Left lobe of liver (tissue), 2 donors: ENCODE data around the gene SBK2. TPM values are rescaled to one million over a fixed set of nuclear protein-coding genes. Genes with fewer than 3 reads are reported as not detected.
"Not testable (repeated sequence)": the region's sequence is repeated elsewhere in the genome, so short reads cannot be mapped to it uniquely, and the experiment has no call there.

ENCODE experiments used
- ATAC-seq: fragments of 200-7000 bp; cut with Tn5 transposase; one replicate; pipeline ENCODE4 v1.9.1; 2020; ENCODE audit warnings: mild to moderate bottlenecking, moderate library complexity
- DNase-seq: peaks from one replicate; pipeline ENCODE4 v3.0.0-alpha.2; 2020; ENCODE audit warnings: low spot score
- total RNA-seq: library from RNA; stranded (reverse); gene quantifications from one replicate; pipeline ENCODE4 v1.2.1, GENCODE V29; 2021
- donor health status: DM: no; HTN: no; CAD: no; lungs with moderate emphysema.
- donor health status: DM: no; HTN: yes; CAD: no.

Gene SBK2
- not detected for total RNA-seq

- ATAC-seq, result no peak
- no peak for DNase-seq
These were observed at the start of gene SBK2 for GRCh38 chr19:55536951-55537740. TSS of gene SBK2 (minus strand) at chr19:55537133. CDS start at chr19:55536294, 839 bp downstream.

- ATAC-seq, result peak; percentile 27
- no peak for DNase-seq
These were observed 48.9 kb upstream of the SBK2 start for GRCh38 chr19:55585658-55586339.

GRCh38 chr19:55584871-55585270 lies 47.9 kb upstream of the SBK2 start:
- ATAC-seq, result no peak
- no peak for DNase-seq

DNA sequence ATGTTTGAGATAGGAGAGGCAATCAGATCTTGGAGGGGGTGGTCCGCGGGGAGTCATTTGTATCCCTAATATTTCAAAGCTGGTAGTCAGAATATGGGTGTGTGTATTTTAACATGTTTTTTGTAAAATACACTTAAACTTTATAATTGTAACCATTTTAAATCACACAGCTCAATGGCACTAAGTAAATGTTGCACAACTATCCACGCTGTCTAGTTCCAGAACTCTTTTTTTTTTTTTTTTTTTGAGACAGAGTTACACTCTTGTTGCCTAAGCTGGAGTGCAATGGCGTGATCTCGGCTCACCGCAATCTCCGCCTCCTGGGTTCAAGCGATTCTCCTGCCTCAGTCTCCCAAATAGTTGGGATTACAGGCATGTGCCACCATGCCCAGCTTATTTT lies 47.0 kb upstream of the SBK2 start:
- peak; percentile 14 for ATAC-seq
- DNase-seq, result not testable (repeated sequence)

DNA sequence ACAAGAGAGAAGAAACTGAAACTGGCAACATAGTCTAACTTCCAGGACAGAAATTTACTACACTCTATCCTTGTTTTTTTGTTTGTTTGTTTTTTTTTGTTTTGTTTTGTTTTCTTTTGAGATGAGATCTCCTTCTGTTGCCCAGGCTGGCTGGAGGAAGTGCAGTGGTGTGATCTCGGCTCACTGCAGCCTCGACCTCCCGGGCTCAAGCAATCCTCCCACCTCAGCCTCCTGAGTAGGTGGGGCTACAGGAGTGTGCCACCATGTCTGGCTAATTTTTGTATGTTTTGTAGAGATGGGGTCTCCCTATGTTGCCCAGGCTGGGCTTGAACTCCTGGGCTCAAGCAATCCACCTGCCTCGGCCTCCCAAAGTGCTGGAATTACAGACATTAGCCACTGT lies 45.4 kb upstream of the SBK2 start:
- ATAC-seq, DNase-seq: not testable (repeated sequence)

GRCh38 chr19:55581823-55582223 lies 44.9 kb upstream of the SBK2 start:
- ATAC-seq, result peak; percentile 12
- no peak for DNase-seq

DNA sequence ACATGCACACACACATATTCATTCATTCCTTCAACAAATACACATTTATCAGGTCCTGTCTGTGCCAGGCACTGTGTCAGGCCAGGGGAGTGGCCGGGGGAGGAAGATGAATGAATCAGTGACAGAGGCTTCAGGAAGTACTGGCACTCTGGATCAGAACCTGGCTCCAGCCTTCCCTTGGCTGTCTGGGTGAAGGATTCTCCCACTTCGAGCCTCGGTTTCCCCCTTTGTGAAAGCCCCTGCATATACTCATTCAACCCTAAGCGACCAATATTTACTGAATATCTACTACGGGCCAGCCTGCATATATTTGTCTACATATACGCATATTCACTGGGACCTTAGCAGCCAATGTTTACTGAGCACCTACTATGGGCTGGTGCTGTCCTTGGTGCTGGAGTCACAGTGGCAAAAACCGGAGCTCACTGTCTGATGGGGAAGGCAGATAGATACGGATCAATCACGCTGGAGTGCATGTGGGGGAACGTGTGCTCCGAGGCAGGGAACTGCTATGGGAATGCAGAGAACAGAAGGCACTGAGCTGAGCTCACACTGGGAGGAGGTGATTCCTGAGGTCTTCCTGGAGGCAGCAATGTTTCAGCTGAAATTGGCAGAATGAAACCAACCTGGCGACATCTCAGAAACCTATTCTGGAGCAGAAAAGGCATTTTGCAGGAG lies 44.4 kb upstream of the SBK2 start:
- ATAC-seq (peak; percentile 50), DNase-seq (no peak)

DNA sequence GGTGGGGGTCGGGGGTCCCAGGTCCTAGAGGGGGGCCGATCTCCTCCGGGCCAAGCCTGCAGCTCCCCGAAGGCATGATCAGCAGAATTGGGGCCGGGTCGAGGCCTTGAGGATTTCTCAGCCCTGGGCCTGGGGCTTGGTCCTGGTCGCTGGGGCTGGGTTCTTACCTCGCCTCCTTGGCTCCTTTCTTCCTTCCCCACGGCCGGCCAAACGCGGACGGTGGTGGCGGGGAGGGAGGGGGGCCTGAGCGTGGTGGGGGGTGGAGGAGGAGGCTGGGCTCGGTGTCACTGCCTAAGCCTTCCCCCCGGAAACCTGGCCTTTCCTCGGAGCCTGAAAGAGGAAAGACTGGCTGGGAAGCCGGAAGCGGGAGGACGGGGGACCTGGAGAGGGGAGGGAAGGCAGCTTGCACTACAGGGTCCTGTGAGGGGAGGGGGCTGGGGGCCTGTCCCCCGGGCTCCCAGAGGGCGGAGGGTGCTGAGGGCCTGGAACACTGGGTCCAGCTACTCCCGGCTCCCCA lies 43.8 kb upstream of the SBK2 start, which contains the start of gene ZNF579:
ZNF579 (minus strand) TSS at position 221 of the 517 bp plus-strand sequence. CDS start 1,209 bp downstream, outside the sequence.
- peak; percentile 78 for ATAC-seq
- DNase-seq, result peak; percentile 77

DNA sequence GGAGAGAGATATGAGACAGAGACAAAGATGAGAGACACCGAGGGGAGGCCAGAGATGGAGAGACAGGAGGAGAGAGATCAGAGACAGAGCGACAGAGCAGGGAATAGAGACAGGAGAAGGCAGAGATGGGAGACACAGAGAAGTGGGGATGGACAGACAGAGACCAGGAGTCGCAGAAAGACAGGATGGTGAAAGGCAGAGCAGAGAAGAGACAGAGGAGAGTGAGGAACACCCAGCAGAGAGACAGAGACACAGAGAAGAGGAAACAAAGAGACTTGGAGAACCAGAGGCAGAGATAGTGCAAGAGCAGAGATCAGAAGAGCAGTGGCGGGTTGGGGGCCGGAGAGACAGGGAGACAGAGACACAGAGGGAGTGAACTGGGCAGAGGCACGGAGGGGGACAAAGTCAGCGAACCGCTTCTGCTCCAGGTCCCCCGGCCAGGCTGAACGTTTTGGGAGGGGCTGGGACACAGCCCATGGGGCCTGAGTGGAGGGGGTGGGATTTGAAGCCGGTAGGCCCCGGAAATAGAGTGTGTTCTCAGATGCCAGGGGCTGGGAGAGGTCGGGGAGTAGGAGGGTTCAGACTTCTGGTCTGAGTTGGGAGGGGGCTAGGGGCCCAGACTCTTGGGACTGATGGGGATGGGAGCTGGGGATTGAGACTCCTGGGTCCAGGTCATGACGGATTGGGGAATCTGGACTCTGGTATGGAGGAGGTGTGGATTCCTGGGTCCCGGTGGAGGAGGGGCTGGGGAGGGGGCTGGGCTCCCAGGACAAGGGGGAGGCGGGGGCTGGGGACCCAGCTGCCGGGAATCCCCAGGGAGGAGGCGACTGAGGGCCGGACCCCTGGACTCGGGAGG lies 43.1 kb upstream of the SBK2 start:
- DNase-seq (no peak), ATAC-seq (peak; percentile 7)

- no peak for ATAC-seq
These were observed 42.1 kb upstream of the SBK2 start for GRCh38 chr19:55578761-55579747.

DNA sequence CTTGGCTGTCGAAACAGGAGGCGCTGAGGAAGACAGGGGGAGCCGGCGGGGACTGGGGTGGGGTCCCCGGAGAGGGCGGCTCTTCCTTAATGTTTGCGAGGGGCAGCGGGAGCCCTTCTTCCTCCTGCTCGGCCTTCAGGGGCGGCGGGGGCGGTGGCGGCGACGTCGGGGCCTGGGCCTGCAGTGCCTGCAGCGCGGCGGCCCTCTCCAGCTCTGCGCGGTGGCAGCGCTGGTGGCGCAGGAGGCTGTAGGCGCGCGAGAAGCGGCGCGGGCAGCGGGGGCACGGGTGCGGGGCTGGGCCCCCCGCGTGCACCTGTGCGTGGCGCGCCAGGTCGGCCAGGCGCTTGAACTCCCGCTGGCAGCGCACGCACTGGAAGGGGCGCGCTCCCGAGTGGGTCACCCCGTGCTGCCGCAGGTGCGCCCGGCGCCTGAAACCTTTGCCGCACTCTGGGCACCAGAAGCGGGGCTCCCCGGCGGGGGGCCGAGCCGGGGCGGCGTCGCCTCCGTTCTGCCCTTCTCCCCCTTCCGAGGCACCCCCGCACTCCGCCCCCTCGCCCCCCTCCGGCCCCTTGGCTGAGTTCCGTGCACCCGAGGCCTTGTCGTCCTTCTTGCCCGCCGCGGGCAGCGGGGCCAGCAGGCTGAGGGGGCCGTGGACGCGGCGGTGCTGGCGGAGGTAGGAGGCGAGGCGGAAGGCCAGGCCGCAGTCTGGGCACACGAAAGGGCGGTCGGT lies 41.3 kb upstream of the SBK2 start:
- no peak for ATAC-seq
- DNase-seq, result no peak

More at GRCh38 chr19:55578761-55579747, 42.1 kb upstream of the SBK2 start:
- DNase-seq, result no peak

DNA sequence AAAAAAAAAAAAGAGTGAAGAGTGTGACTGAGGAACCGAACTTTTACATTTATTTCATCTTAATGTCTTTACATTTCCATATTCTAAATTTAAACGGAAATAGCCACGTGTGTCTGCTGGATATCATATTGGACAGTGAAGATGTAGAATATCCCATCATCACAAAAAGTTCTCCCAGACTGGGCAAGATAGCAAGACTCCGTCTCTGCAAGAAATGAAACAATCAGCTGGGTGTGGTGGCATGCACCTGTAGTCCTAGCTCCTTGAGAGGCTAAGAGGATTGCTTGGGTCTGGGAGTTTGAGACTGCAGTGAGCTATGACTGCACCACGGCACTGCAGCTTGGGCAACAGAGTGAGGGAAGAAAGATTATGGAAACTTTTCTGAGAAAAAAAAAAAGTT lies 39.8 kb upstream of the SBK2 start:
- DNase-seq (no peak), ATAC-seq (no peak)

DNA sequence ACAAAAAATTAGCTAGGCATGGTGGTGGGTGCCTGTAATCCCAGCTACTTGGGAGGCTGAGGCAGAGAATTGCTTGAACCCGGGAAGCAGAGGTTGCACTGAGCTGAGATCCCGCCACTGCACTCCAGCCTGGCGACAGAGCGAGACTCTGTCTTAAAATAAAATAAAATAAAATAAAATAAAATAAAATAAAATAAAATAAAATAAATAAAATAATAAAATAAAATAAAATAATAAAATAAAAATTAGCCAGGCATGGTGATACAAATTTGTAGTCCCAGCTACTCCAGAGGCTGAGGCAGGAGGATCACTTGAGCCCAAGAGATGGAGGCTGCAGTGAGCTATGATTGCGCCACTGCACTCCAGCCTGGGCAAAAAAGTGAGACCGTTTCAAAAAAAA lies 37.0 kb upstream of the SBK2 start:
- not testable (repeated sequence) for ATAC-seq, DNase-seq

DNA sequence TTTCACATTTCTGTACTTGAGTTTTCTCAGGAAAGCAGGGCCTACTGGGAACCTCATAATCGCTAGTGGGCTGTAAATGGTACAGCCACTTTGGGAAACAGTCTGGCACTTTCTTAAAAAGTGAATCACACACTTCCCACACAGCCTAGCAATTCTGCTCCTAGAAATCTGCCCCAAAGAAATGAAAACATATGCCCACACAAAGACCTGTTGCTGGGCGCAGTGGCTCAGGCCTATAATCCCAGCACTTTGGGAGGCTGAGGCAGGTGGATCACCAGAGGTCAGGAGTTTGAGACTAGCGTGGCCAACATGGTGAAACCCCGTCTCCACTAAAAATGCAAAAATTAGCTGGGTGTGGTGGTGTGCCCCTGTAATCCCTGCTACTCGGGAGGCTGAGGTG lies 32.5 kb upstream of the SBK2 start:
- ATAC-seq, DNase-seq: not testable (repeated sequence)

- ATAC-seq (no peak), DNase-seq (no peak)
These were observed 30.9 kb upstream of the SBK2 start for GRCh38 chr19:55567708-55568328.

GRCh38 chr19:55566823-55567222 lies 29.9 kb upstream of the SBK2 start:
- ATAC-seq (no peak), DNase-seq (no peak)

- DNase-seq (no peak), ATAC-seq (no peak)
These were observed 26.3 kb upstream of the SBK2 start for GRCh38 chr19:55563261-55563690.

- no peak for ATAC-seq
- no peak for DNase-seq
These were observed 22.8 kb upstream of the SBK2 start for GRCh38 chr19:55559684-55560083.
